Lung (tissue), 12 donors: Measurements from ENCODE around the gene MPZL2. TPM values are rescaled to one million over a fixed set of nuclear protein-coding genes. Genes with fewer than 3 reads are reported as not detected.
A peak's percentile ranks its signal among the peaks of the same experiment; 100 is the strongest.

Source experiments
- ATAC-seq: fragments of 200-7000 bp; cut with Tn5 transposase; one replicate; pipeline ENCODE4 v1.9.1; 2020; ENCODE audit warnings: moderate number of reproducible peaks; ENCODE audit not compliant: insufficient read depth, low FRiP score
- DNase-seq, 3 donors: peaks; one replicate each; pipeline ENCODE4 v3.0.0-alpha.2; 2013 to 2017
- H3K27ac ChIP-seq, 2 donors: one replicate each; pipeline ENCODE4 v1.5.1; 2013; ENCODE audit warnings: mild to moderate bottlenecking in 2 of 2, moderate library complexity in 2 of 2, control low read depth in 1 of 2, inconsistent platforms in 1 of 2, low read depth in 1 of 2, low read length in 1 of 2
- H3K27me3 ChIP-seq, 3 donors: one replicate each; pipeline ENCODE4 v1.5.1; 2013; ENCODE audit warnings: low read length in 2 of 3; ENCODE audit not compliant: control insufficient read depth in 3 of 3, insufficient read depth in 3 of 3
- H3K36me3 ChIP-seq, 4 donors: one replicate each; pipeline ENCODE4 v1.5.1; 2013; ENCODE audit warnings: low read length in 4 of 4, mild to moderate bottlenecking in 1 of 4, moderate library complexity in 1 of 4; ENCODE audit not compliant: control insufficient read depth in 4 of 4, insufficient read depth in 4 of 4
- H3K4me1 ChIP-seq, 5 donors: one replicate each; pipeline ENCODE4 v1.5.1; 2013; ENCODE audit warnings: low read length in 5 of 5, mild to moderate bottlenecking in 2 of 5, moderate library complexity in 1 of 5; ENCODE audit not compliant: control insufficient read depth in 5 of 5, insufficient read depth in 5 of 5
- H3K4me3 ChIP-seq: one replicate; pipeline ENCODE4 v1.5.1; 2013; ENCODE audit warnings: mild to moderate bottlenecking, control low read depth, moderate library complexity
- H3K9ac ChIP-seq, 2 donors: one replicate each; pipeline ENCODE4 v1.5.1; 2013; ENCODE audit warnings: low read length in 2 of 2, control low read depth in 1 of 2; ENCODE audit not compliant: insufficient read depth in 1 of 2
- H3K9me3 ChIP-seq, 4 donors: one replicate each; pipeline ENCODE4 v1.5.1; 2013; ENCODE audit warnings: low read length in 3 of 4, mild to moderate bottlenecking in 1 of 4, moderate library complexity in 1 of 4; ENCODE audit not compliant: control insufficient read depth in 4 of 4, insufficient read depth in 3 of 4
- WGBS, 2 donors: extraction: QIAGEN DNeasy Blood & Tissue Kit; methylation state at CpG; one replicate each; pipeline ENCODE4 v1.1.7; 2013; 5-methylcytosine and 5-hydroxymethylcytosine counted together
- polyA plus RNA-seq, 2 donors: library from polyadenylated mRNA; stranded (reverse); fragments of 200-250 nt; gene quantifications; one replicate each; pipeline ENCODE4 v1.2.1, GENCODE V29; 2013
- total RNA-seq, 2 donors: library from RNA; depleted of rRNA in 1 of 2; stranded (reverse); fragments of >200 nt in 1 of 2; gene quantifications; one replicate each; pipeline ENCODE4 v1.2.1, GENCODE V29; 2014 to 2021
- TF ChIP-seq, protein P1 (sequence below): IDR thresholded peaks from 2 replicates; pipeline ENCODE4 v1.5.1; 2012; ENCODE audit warnings: mild to moderate bottlenecking; ENCODE audit errors: control extremely low read depth, extremely low read depth
- donor health status: control.
- donor health status: control.
- donor health status: Bipolar disorder and iron deficiency.
- donor health status: healthy.
- donor health status: DM: yes; HTN: yes; CAD: no.

The MPZL2 gene
- total and polyA plus RNA-seq, 4 donors = 87.2 to 143 (median 118) TPM

DNA sequence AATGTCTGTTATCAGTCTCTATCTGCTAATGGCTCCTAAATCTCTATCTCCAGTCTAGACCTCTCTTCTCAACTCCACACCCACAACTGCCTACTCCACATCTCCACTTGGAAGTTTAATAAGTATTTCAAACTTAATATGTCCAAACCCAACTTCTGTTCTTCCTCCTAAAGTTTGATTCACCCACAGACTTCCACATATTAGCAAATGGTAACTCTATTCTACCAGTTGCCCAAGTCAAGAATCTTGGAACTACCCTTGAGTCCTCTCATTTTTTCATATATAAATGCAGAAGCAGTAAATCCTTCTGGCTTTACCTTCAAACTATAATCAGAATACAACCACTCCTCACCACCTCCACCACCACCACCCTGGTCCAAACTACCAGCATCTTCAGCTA is 32.6 kb downstream of the MPZL2 start:
- no peak for DNase-seq
- no peak for ATAC-seq
- no peak overlapping the region for H3K9ac ChIP-seq
- no peaks in the 10 kb centered on the region for H3K9me3 ChIP-seq
- H3K27me3 ChIP-seq = peaks cover 0 to 3% (median 0%) of the 10 kb centered on the region in 3 donors
- H3K36me3 ChIP-seq = peaks cover 0 to 4% (median 1%) of the 10 kb centered on the region in 4 donors
- H3K27ac ChIP-seq = no peak overlapping the region
- no peak overlapping the region for H3K4me3 ChIP-seq
- peaks cover 0 to 3% (median 0%) of the 10 kb centered on the region in 5 donors for H3K4me1 ChIP-seq
- TF ChIP-seq, protein P1, sequence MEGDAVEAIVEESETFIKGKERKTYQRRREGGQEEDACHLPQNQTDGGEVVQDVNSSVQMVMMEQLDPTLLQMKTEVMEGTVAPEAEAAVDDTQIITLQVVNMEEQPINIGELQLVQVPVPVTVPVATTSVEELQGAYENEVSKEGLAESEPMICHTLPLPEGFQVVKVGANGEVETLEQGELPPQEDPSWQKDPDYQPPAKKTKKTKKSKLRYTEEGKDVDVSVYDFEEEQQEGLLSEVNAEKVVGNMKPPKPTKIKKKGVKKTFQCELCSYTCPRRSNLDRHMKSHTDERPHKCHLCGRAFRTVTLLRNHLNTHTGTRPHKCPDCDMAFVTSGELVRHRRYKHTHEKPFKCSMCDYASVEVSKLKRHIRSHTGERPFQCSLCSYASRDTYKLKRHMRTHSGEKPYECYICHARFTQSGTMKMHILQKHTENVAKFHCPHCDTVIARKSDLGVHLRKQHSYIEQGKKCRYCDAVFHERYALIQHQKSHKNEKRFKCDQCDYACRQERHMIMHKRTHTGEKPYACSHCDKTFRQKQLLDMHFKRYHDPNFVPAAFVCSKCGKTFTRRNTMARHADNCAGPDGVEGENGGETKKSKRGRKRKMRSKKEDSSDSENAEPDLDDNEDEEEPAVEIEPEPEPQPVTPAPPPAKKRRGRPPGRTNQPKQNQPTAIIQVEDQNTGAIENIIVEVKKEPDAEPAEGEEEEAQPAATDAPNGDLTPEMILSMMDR = no peak

DNA sequence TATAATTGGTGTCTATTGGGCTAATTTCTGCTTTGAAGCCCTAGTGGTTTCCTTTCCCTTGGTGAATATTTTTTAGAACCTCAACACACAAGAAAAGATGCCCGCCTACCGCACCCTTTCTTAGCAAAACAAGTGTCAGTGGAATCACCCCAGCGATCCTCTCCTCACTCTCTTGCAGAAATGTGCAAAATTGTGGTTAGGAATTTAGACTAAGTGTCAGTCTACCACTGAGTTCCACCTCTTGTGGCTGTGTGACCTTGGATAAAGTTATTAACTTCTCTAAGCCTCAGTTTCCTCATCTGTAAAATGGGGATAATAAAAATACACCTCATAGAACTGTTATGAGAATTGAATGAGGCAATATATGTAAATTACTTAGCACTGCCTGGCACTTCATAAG is 34.0 kb downstream of the MPZL2 start:
- Histone ChIP-seq H3K27ac (peak overlapping the region in 1 of 2 donors; percentile 45), H3K9me3 (no peaks in the 10 kb centered on the region), H3K4me1 (no peaks in the 10 kb centered on the region), H3K9ac (no peak overlapping the region), H3K36me3 (peaks cover 0 to 4% (median 1%) of the 10 kb centered on the region in 4 donors), H3K4me3 (no peak overlapping the region), H3K27me3 (peaks cover 0 to 3% (median 0%) of the 10 kb centered on the region in 3 donors)
- ATAC-seq (no peak), DNase-seq (no peak)
- TF ChIP-seq, protein P1 = no peak
- WGBS, 2 donors = 89 to 96% methylated on average over 3 of the region's 3 CpGs

DNA sequence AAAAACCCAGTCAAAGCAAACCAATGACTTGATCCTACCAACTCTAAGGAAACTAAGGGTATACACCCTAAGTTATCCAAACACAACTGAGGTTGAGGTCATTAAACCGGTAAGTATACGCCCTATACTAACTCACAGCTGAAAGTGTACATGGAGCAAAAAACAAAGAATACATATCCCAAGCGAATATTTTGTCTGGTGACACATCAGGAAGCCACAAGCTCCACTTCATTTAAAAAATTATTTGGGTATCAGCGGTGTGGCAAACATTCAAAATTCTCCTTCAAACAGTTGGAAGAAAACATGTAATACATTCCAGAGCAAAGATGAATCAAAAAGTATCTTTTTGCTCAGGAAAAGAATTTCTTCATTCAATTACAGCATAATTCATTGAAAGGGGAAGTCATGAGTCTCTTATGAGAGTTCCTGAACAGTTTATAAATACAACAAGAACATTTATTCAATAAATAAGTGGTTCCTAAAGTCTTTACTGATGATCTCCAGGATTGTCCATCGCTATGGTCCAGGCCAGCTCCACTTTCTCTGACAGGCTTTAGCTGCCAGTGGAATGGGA is 34.7 kb downstream of the MPZL2 start:
- ATAC-seq (no peak), DNase-seq (no peak)
- WGBS, 2 donors = 30 to 56% methylated on average over 5 of the region's 5 CpGs
- no peak overlapping the region for H3K4me3 ChIP-seq
- TF ChIP-seq, protein P1 = no peak
- peak overlapping the region in 1 of 2 donors; percentile 45 for H3K27ac ChIP-seq
- H3K27me3 ChIP-seq = peaks cover 0 to 4% (median 3%) of the 10 kb centered on the region in 3 donors
- no peaks in the 10 kb centered on the region for H3K4me1 ChIP-seq
- H3K9ac ChIP-seq = no peak overlapping the region
- peaks cover 0 to 4% (median 1%) of the 10 kb centered on the region in 4 donors for H3K36me3 ChIP-seq
- no peaks in the 10 kb centered on the region for H3K9me3 ChIP-seq
